Measurements from ENCODE around the gene PPP1R3C.

DNA sequence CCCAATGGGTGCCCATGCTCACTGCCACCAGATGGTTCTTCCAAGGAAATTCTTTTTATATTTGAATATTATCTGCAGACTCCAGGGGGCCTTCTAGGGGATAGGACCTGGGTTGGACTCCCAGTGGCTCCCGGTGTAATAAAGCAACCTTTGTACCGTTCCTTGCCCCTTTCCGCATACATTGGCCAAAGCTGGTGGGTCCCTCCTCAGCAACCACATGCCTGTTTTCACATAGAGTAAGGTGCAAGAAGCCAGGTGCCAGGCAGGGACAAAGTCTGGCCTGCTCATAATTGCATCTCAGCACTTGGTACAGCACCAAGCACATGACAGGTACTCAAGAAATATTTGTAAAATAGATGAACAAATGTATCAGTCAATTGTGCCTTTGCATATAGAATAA, 46.4 kb upstream of the PPP1R3C start:
- TF ChIP-seq, protein P1, sequence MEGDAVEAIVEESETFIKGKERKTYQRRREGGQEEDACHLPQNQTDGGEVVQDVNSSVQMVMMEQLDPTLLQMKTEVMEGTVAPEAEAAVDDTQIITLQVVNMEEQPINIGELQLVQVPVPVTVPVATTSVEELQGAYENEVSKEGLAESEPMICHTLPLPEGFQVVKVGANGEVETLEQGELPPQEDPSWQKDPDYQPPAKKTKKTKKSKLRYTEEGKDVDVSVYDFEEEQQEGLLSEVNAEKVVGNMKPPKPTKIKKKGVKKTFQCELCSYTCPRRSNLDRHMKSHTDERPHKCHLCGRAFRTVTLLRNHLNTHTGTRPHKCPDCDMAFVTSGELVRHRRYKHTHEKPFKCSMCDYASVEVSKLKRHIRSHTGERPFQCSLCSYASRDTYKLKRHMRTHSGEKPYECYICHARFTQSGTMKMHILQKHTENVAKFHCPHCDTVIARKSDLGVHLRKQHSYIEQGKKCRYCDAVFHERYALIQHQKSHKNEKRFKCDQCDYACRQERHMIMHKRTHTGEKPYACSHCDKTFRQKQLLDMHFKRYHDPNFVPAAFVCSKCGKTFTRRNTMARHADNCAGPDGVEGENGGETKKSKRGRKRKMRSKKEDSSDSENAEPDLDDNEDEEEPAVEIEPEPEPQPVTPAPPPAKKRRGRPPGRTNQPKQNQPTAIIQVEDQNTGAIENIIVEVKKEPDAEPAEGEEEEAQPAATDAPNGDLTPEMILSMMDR (IDR thresholded peaks at IDR 0.05) = no peak
- TF ChIP-seq ZFX (IDR thresholded peaks at IDR 0.05; ENCODE audit: borderline replicate concordance) = no peak

All from 22Rv1 (cell line).